Measurements from ENCODE around the gene CADPS.

The CADPS gene

DNA sequence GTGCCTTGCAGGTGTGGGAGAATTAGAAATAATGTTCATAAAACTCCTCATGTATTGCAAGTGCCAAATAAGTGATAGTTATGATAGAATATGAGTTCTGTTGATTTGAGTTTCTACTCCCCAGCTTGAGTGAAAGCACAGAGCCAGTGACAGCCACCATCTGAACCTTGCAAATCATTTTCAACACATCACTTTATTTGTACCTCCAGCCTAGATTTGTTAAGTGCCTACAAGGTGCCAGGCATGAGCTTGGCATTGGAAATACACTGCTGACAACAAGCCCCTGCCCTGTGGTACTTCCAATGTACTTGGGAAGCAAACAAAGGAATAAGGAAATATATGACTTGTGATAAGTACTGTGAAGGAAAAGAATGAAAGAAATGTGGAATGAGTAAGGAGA is 518.9 kb downstream of the CADPS start:
- no peak for DNase-seq (ENCODE audit: low read depth)
- TF ChIP-seq, protein P1, sequence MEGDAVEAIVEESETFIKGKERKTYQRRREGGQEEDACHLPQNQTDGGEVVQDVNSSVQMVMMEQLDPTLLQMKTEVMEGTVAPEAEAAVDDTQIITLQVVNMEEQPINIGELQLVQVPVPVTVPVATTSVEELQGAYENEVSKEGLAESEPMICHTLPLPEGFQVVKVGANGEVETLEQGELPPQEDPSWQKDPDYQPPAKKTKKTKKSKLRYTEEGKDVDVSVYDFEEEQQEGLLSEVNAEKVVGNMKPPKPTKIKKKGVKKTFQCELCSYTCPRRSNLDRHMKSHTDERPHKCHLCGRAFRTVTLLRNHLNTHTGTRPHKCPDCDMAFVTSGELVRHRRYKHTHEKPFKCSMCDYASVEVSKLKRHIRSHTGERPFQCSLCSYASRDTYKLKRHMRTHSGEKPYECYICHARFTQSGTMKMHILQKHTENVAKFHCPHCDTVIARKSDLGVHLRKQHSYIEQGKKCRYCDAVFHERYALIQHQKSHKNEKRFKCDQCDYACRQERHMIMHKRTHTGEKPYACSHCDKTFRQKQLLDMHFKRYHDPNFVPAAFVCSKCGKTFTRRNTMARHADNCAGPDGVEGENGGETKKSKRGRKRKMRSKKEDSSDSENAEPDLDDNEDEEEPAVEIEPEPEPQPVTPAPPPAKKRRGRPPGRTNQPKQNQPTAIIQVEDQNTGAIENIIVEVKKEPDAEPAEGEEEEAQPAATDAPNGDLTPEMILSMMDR (IDR thresholded peaks at IDR 0.05; ENCODE audit: insufficient read depth, low read depth, low read length, missing control alignments) = no peak
- H3K4me3 ChIP-seq (ENCODE audit: low read depth, low read length) = no peak overlapping the region

GRCh38 chr3:62355703-62356102 is 519.5 kb downstream of the CADPS start:
- TF ChIP-seq, protein P1 (IDR thresholded peaks at IDR 0.05; ENCODE audit: insufficient read depth, low read depth, low read length, missing control alignments) = no peak
- H3K4me3 ChIP-seq (ENCODE audit: low read depth, low read length) = no peak overlapping the region
- no peak for DNase-seq (ENCODE audit: low read depth)
